GM10248 (cell line): Measurements from ENCODE around the gene LBH.

Experiments
- CTCF ChIA-PET: fragments of 300-600 bp; sonication (Branson Sonifier 250); formaldehyde crosslinking; extraction: SDS; loops from one replicate; lab custom pipeline; 2021; ENCODE audit warnings: antibody characterized with exemption; lab: Yijun Ruan, JAX
- POLR2A ChIA-PET: fragments of 350-650 bp; sonication (Branson Sonifier 250); formaldehyde crosslinking; extraction: SDS; loops from one replicate; lab custom pipeline; 2020; ENCODE audit warnings: antibody characterized with exemption; lab: Yijun Ruan, JAX
- DNase-seq: peaks from one replicate; pipeline ENCODE4 v3.0.0; 2012; ENCODE audit errors: extremely low spot score
- CTCF ChIP-seq: IDR thresholded peaks from 2 replicates; pipeline ENCODE4 v1.5.1; 2012; ENCODE audit warnings: mild to moderate bottlenecking, low read depth; ENCODE audit errors: extremely low read depth, missing control alignments, control extremely low read depth

LBH gene

GRCh38 chr2:30255466-30256408, 24.4 kb downstream of the LBH start:
- POLR2A ChIA-PET: interaction anchor here (0.8 kb wide), 1 partner anchor 25 kb away, joined by 4 read pairs; no protein-coding TSS in a partner anchor
- no peak for DNase-seq
- TF ChIP-seq CTCF: no peak
- CTCF ChIA-PET: interaction anchor here (1.0 to 4.5 kb wide), 4 partner anchors 10 to 90 kb away, joined by 3 to 19 read pairs (median 4); no protein-coding TSS in a partner anchor

- ChIA-PET POLR2A (no interaction called here), CTCF (interaction anchor here (1.0 to 1.4 kb wide), 3 partner anchors 12 to 79 kb away, joined by 3 to 5 read pairs (median 3); no protein-coding TSS in a partner anchor)
- DNase-seq: no peak
- TF ChIP-seq CTCF: no peak
Observed at GRCh38 chr2:30257266-30258214, 26.2 kb downstream of the LBH start.

- no peak for TF ChIP-seq CTCF
- POLR2A ChIA-PET: interaction anchor here (0.5 to 0.6 kb wide), 2 partner anchors 27 to 28 kb away, joined by 3 to 7 read pairs; partner anchors contain the start of gene LBH
- CTCF ChIA-PET: interaction anchor here (1.0 to 1.4 kb wide), 3 partner anchors 10 to 77 kb away, joined by 3 to 5 read pairs (median 4); no protein-coding TSS in a partner anchor
Observed at GRCh38 chr2:30259071-30259470, 27.7 kb downstream of the LBH start.

GRCh38 chr2:30259827-30260679, 28.7 kb downstream of the LBH start:
- no peak for DNase-seq
- TF ChIP-seq CTCF: no peak
- CTCF ChIA-PET: interaction anchor here (1.4 to 2.9 kb wide), 3 partner anchors 18 to 51 kb away, joined by 4 to 11 read pairs (median 8); no protein-coding TSS in a partner anchor
- POLR2A ChIA-PET: interaction anchor here (0.6 kb wide), 2 partner anchors 28 to 29 kb away, joined by 7 to 8 read pairs; partner anchors contain the start of gene LBH

More at GRCh38 chr2:30259071-30259470, 27.7 kb downstream of the LBH start:
- DNase-seq: no peak

- CTCF ChIA-PET: interaction anchor here (0.8 to 2.9 kb wide), 4 partner anchors 17 to 96 kb away, joined by 3 to 11 read pairs (median 6); no protein-coding TSS in a partner anchor
- TF ChIP-seq CTCF: no peak
- no peak for DNase-seq
- POLR2A ChIA-PET: interaction anchor here (1.1 kb wide), 1 partner anchor 29 kb away, joined by 4 read pairs; no protein-coding TSS in a partner anchor
Observed at GRCh38 chr2:30260941-30261340, 29.6 kb downstream of the LBH start.
